Fibroblast of the conjunctiva (primary cell): Measurements from ENCODE around the gene SLC35A5.

Source experiments
- DNase-seq: peaks from one replicate; pipeline ENCODE4 v3.0.0-alpha.2; 2010; ENCODE audit warnings: low read depth

SLC35A5 gene

GRCh38 chr3:112627419-112627818 lies 65.6 kb downstream of the SLC35A5 start:
- DNase-seq: no peak

- DNase-seq: no peak
Measured at GRCh38 chr3:112627919-112628466, 66.1 kb downstream of the SLC35A5 start.

DNA sequence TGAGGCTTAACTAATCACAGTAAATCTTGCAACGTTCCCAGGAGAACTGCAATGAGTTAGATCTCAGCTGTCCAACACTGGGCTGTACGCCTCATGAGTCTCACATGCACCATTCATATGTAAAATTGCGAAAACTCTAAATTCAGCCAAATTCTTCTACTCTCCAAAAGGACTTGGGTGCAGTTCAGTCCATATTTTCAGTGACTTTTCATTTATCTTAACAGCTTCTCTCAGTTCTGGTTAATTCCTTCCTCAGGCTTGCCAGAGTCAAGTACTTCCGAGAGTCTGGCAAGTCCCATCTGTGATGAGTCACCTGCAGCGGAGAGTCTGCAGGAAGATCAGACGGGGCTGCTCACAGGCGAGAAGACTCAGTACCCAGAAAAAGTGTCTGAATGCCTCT lies 67.6 kb downstream of the SLC35A5 start:
- DNase-seq: peak; percentile 95

- no peak for DNase-seq
Measured at GRCh38 chr3:112631257-112631656, 69.4 kb downstream of the SLC35A5 start.

- no peak for DNase-seq
Measured at GRCh38 chr3:112632596-112632995, 70.8 kb downstream of the SLC35A5 start.

DNA sequence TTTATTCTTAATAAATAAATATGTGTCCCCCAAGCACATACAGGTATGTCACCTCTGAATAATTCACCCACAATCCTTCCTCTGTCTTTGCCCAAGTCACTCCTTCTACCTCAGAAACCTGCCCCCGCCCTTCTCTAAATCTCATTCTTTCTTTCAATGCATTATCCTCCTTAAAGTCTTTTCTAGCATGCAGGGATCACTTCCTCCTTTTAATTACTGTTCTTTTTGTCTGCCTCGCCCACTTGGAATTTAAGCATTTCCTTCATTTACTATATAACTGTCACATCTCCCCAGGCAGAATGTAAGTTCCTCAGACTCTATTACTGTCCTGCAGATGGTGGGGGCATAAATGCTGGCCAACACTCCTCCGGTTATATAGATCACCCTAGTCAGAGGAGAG lies 71.3 kb downstream of the SLC35A5 start:
- DNase-seq: no peak

- DNase-seq: no peak
Measured at GRCh38 chr3:112633757-112634156, 71.9 kb downstream of the SLC35A5 start.

DNA sequence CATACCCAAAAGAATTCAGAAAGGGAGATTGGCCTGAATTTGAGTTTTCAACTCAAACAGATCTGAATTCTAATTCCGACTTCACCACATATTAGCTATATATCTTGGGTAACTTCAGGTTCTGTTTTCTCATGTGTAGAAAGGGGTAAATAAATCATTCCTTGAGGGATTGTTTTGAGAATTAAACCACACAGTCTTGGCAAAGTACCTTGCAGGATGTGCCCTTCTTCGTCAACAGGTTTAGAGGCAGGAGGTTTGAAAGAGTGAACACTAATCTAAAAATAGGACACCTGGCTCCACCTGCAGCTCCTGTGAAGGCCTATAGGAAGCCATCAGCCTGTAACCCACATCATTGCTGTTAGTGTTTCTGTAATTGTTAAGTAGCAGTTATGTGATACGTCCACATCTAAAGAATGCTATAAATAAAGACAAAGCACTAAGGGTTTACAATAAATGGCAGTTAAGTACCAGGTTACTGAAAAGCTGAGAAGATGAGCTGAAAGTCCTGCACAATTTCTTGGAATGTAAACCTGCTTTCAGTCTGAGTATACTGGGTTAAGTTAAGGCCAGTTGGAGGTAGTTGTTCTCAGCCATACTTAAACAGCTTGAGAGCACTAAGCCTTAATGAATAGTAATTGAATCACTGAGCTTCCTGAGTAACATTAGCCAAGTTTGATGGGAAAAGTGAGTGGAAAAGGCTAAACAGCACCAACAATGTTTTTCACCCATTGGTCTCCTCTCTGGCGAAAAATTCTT lies 73.1 kb downstream of the SLC35A5 start:
- DNase-seq: no peak
